KMS-11 (cell line): ENCODE data around the gene PTK6.

Experiments
- H2AFZ ChIP-seq: fragments of 200-600 bp; sonication (generic); 2 replicates; pipeline ENCODE4 v1.6.1; 2016; ENCODE audit warnings: antibody characterized with exemption, mixed run types, low read depth
- H3K27ac ChIP-seq: fragments of 200-600 bp; sonication (generic); 2 replicates; pipeline ENCODE4 v1.6.1; 2016; ENCODE audit warnings: mild to moderate bottlenecking, mixed run types
- H3K27me3 ChIP-seq: fragments of 200-600 bp; sonication (generic); 2 replicates; pipeline ENCODE4 v1.6.1; 2017; ENCODE audit warnings: mild to moderate bottlenecking, low read depth, mixed run types, moderate library complexity; ENCODE audit not compliant: insufficient read depth
- H3K36me3 ChIP-seq: fragments of 200-600 bp; sonication (generic); 2 replicates; pipeline ENCODE4 v1.6.1; 2017; ENCODE audit warnings: mild to moderate bottlenecking, mixed run types; ENCODE audit not compliant: insufficient read depth
- H3K4me1 ChIP-seq: fragments of 200-600 bp; sonication (generic); 2 replicates; pipeline ENCODE4 v1.6.1; 2016; ENCODE audit warnings: mild to moderate bottlenecking, low read depth, mixed run types; ENCODE audit not compliant: poor library complexity, severe bottlenecking
- H3K4me2 ChIP-seq: fragments of 200-600 bp; sonication (generic); 2 replicates; pipeline ENCODE4 v1.7.0; 2016; ENCODE audit warnings: mild to moderate bottlenecking, mixed run types
- H3K4me3 ChIP-seq: fragments of 200-600 bp; sonication (generic); IDR thresholded peaks from 2 replicates; pipeline ENCODE4 v1.6.1; 2017; ENCODE audit warnings: low read depth, low read length, mixed read lengths; ENCODE audit not compliant: insufficient read depth
- H3K79me2 ChIP-seq: fragments of 200-600 bp; sonication (generic); 2 replicates; pipeline ENCODE4 v1.6.1; 2016; ENCODE audit warnings: low read depth, mixed run types; ENCODE audit not compliant: insufficient read depth
- H3K9ac ChIP-seq: fragments of 200-600 bp; sonication (generic); 2 replicates; pipeline ENCODE4 v1.6.1; 2016; ENCODE audit warnings: mild to moderate bottlenecking, mixed run types
- H4K20me1 ChIP-seq: fragments of 200-600 bp; sonication (generic); 2 replicates; pipeline ENCODE4 v1.6.1; 2016; ENCODE audit warnings: mild to moderate bottlenecking, mixed run types; ENCODE audit not compliant: insufficient read depth
- CTCF ChIP-seq: fragments of 200-600 bp; sonication (generic); conservative IDR thresholded peaks from 2 replicates; pipeline ENCODE4 v1.6.1; 2017; ENCODE audit warnings: low read depth, mild to moderate bottlenecking, antibody characterized with exemption, low read length, moderate library complexity, mixed read lengths

PTK6 gene

GRCh38 chr20:63493563-63494020 lies 43.6 kb downstream of the PTK6 start:
- no peaks in the 10 kb centered on the region for H3K36me3 ChIP-seq
- H3K4me3 ChIP-seq: no peak overlapping the region
- no peak for TF ChIP-seq CTCF
- H2AFZ ChIP-seq: no peak overlapping the region
- H3K4me1 ChIP-seq: no peaks in the 10 kb centered on the region
- H3K9ac ChIP-seq: no peak overlapping the region
- H3K79me2 ChIP-seq: no peaks in the 10 kb centered on the region
- no peak overlapping the region for H3K27ac ChIP-seq
- no peaks in the 10 kb centered on the region for H4K20me1 ChIP-seq
- H3K27me3 ChIP-seq: peaks cover 80% of the 10 kb centered on the region
- H3K4me2 ChIP-seq: no peak overlapping the region

- no peaks in the 10 kb centered on the region for H3K36me3 ChIP-seq
- no peak overlapping the region for H3K27ac ChIP-seq
- H3K4me3 ChIP-seq: no peak overlapping the region
- no peaks in the 10 kb centered on the region for H3K4me1 ChIP-seq
- peaks cover 76% of the 10 kb centered on the region for H3K27me3 ChIP-seq
- no peak overlapping the region for H3K4me2 ChIP-seq
- no peaks in the 10 kb centered on the region for H3K79me2 ChIP-seq
- TF ChIP-seq CTCF: no peak
- no peaks in the 10 kb centered on the region for H4K20me1 ChIP-seq
- H2AFZ ChIP-seq: no peak overlapping the region
- H3K9ac ChIP-seq: no peak overlapping the region
These were observed 44.2 kb downstream of the PTK6 start for GRCh38 chr20:63492982-63493381.

- Histone ChIP-seq H4K20me1 (no peaks in the 10 kb centered on the region), H3K4me1 (no peaks in the 10 kb centered on the region), H3K36me3 (no peaks in the 10 kb centered on the region), H2AFZ (no peak overlapping the region), H3K4me2 (no peak overlapping the region), H3K79me2 (no peaks in the 10 kb centered on the region), H3K4me3 (no peak overlapping the region), H3K27ac (no peak overlapping the region), H3K27me3 (peaks cover 75% of the 10 kb centered on the region), H3K9ac (no peak overlapping the region)
- TF ChIP-seq CTCF: no peak
These were observed 44.7 kb downstream of the PTK6 start for GRCh38 chr20:63492518-63492917.

- TF ChIP-seq CTCF: no peak
These were observed 45.4 kb downstream of the PTK6 start for GRCh38 chr20:63491635-63492230.

More at GRCh38 chr20:63491635-63492230, 45.4 kb downstream of the PTK6 start:
- Histone ChIP-seq H3K79me2 (no peaks in the 10 kb centered on the region), H3K4me2 (no peak overlapping the region), H3K4me3 (no peak overlapping the region), H2AFZ (no peak overlapping the region), H3K9ac (no peak overlapping the region), H3K27ac (no peak overlapping the region), H3K27me3 (peaks cover 71% of the 10 kb centered on the region), H3K4me1 (no peaks in the 10 kb centered on the region), H4K20me1 (no peaks in the 10 kb centered on the region), H3K36me3 (no peaks in the 10 kb centered on the region)
